ENCODE results near the gene PSORS1C1.
"Not testable (repeated sequence)": the region's sequence is repeated elsewhere in the genome, so short reads cannot be mapped to it uniquely, and the experiment has no call there.

DNA sequence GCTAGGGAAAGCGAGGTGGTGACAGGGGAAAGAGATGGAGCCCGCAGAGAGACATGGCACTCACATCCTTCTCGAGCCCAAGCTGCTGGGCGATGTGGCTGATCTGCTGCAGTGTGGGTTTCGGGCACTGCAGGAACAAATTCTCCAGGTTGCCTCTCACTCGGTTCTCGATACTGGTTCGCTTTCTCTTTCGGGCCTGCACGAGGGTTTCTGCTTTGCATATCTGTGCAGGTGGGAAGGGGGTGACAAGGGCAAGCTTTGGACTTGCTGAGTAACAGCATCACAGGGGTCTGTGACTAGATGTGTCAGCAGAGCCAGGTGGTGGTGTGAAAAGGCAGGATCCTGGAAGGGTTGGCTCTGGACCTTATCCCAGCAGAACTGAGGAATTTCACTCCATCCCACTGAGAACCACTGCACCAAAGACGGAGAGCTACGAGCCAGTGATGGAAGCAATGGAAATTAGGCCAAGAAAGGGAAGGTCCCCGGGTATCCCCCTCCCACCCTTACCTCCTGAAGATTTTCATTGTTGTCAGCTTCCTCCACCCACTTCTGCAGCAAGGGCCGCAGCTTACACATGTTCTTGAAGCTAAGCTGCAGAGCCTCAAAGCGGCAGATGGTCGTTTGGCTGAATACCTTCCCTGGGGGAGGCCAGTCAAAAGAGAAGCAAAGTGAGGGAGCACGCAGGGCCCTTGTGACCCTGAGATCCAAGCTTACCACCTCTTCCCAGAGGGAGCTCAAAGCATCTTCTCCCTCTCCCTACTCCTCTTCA is 50.6 kb downstream of the PSORS1C1 start:
- not testable (repeated sequence) for TF ChIP-seq TAF1 (IDR thresholded peaks at IDR 0.05; ENCODE audit: low read depth, low read length); SPI1 (IDR thresholded peaks at IDR 0.05; ENCODE audit: low read depth, low read length); PAX5 (IDR thresholded peaks at IDR 0.05; ENCODE audit: insufficient read depth, low read length, severe bottlenecking)
- peak; percentile 78 for TF ChIP-seq POLR2A (IDR thresholded peaks at IDR 0.05; ENCODE audit: low read depth, low read length)
- peak; percentile 76 for TF ChIP-seq POLR2AphosphoS5 (IDR thresholded peaks at IDR 0.05; ENCODE audit: low read depth, low read length)

Data from GM12891 (cell line).